Smooth muscle cell of the brain vasculature (primary cell): ENCODE measurements around the gene CYP26C1.
"Not testable (repeated sequence)": the region's sequence is repeated elsewhere in the genome, so short reads cannot be mapped to it uniquely, and the experiment has no call there.

Experiments used
- DNase-seq: peaks from one replicate; pipeline ENCODE4 v3.0.0-alpha.2; 2012; ENCODE audit warnings: low read depth, low spot score

The CYP26C1 gene

GRCh38 chr10:93076871-93077270, 16.3 kb downstream of the CYP26C1 start:
- no peak for DNase-seq

GRCh38 chr10:93077860-93078337, 17.3 kb downstream of the CYP26C1 start:
- DNase-seq = no peak

- DNase-seq = no peak
Observed at GRCh38 chr10:93079663-93080349, 19.2 kb downstream of the CYP26C1 start.

- DNase-seq = no peak
Observed at GRCh38 chr10:93080350-93081046, 19.9 kb downstream of the CYP26C1 start.

DNA sequence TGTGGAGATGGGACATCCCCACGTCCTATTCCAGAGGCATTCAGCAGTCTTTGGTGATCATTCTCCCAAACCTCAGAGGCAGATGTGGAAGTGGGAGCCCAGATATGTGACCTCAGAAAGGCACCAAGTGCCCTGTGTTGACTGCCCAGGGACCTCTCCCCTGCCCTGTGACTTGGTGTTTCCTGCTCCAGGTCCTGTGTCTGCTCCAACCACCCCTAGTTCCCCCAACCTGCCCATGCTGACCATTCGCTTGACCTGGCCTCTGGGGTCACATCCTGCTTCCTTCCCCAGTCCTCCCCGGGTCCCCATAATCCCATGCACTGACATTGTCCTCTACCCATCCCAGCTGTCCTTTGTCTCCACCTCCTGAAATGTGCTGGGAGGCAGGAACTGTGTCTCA, 20.7 kb downstream of the CYP26C1 start:
- no peak for DNase-seq

- peak; percentile 75 for DNase-seq
Observed at GRCh38 chr10:93081834-93082233, 21.2 kb downstream of the CYP26C1 start.

DNA sequence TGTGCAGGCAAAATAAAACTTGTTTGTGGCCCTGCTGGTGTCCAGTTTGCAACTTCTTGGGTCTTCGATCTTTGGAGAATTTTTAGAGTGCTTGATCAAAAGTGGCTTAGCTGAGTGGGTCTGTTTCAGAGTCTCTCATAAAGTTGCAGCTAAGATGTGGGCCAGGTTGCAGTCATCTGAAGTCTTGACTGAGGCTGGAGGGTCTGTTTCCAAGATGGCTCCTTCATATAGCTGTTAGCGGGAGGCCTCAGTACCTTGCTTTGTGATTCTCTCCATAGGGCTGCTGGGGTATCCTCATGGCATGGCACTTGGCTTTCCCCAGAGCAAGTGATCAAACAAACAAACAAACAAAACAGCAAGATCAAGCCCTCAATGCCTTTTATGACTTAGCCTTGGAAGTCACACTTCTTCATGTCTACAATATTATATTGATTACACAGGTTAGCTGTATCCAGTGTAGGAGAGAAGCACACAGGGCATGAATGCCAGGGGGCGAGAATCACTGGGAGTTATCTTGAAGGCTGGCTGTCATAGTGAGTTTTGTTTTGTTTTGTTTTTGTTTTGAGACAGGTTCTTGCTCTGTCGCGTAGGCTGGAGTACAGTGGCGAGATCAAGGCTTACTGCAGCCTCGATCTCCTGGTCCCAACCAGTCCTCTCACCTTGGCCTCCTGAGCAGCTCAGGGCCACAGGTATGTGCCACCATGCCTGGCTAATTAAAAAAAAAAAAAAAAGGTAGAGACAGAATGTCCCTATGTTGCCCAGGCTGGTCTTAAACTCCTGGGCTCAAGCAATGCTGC, 23.3 kb downstream of the CYP26C1 start:
- DNase-seq = no peak

GRCh38 chr10:93085272-93085859, 24.8 kb downstream of the CYP26C1 start:
- no peak for DNase-seq

DNA sequence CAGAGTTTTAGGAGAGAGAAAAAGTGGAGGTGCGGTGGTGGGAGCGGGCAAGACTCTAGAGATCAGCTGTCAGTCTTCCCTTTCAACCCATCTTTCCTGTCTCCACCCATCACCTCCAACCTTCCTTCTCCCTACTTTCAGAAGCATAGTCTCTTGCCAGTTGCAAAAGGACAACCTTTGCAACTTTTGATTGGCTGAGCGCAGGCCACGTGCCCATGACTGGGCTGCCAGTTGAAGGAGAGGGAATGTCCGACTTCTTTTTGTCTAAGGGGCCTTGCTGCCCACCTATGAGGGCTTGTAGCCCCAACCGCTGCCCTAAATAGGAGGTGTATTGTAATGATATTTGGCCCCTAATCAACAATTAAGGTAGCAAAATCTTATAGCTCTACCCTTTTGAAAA, 25.7 kb downstream of the CYP26C1 start:
- no peak for DNase-seq

DNA sequence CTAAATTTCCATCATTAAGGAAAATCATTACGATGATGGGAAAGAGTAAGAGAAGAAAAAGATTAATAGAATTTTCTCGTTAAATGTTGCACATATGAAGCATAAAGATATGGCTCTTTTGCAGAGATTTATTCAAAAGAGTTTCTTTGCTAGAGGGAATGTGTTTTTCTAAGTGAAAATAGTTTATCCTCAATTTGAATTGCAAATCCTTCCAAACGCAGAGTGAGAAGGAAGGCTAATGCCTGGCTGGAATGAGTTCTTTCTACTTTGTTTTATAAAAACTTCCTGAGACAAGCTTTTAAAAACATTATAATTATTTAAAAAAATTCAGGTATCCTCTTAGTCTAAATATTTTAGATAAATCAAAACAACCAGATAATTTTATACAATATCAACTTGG, 27.2 kb downstream of the CYP26C1 start:
- DNase-seq = no peak

DNA sequence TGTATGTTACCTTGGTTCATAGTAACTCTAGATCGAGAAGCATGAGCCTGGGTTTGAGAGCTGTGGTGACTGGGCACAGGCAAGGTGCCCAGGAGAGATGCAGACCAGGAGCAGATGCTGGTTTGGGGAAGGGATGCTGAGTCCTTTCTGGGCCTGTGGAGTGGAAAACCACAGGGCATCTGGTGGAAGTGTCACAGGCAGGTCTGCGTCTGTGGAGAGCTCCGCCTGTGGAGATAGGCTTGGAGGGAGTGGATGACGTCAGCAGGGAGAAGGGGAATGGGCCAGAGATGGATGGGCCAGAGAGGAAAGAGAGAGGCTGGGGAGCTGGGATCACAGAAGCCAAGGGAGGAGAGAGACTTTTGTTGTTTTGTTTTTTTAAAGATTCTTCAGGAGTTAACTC, 27.9 kb downstream of the CYP26C1 start:
- DNase-seq = no peak

- no peak for DNase-seq
Observed at GRCh38 chr10:93090619-93091018, 30.0 kb downstream of the CYP26C1 start.

DNA sequence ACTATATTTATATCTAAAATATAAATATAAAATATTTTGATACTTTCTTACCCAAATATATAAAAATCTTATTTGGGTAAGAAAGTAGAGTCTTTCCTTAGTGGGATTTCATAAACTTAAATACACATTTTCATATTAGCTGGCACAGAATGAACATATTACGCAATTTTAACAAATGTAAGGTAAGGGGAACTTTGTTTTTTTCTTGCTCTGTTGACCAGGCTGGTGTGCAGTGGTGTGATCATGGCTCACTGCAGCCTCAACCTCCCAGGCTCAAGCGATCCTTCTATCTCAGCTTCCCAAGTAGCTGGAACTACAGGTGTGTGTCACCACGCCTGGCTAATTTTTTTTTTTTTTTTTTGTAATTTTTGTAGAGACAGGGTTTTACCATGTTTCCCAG, 31.4 kb downstream of the CYP26C1 start:
- no peak for DNase-seq

DNA sequence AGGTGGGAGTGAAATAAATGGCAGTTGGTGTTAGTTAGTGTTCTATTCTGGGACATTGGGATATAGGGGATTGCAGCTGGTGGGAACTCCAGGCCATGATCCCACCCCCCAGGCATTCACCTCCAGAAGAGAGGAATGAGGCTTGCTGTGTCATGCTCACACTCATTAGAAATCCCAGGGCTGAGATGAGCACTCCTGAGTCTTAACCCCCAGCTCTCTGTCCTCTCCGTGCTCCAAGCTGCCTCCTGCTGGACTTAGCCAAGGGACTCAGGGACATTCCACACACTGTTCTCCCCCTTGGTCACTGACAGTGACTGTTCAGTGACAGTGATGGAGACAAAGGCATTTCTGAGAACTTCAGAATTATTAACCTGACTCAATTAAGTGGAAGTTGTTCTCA, 34.6 kb downstream of the CYP26C1 start:
- no peak for DNase-seq

DNA sequence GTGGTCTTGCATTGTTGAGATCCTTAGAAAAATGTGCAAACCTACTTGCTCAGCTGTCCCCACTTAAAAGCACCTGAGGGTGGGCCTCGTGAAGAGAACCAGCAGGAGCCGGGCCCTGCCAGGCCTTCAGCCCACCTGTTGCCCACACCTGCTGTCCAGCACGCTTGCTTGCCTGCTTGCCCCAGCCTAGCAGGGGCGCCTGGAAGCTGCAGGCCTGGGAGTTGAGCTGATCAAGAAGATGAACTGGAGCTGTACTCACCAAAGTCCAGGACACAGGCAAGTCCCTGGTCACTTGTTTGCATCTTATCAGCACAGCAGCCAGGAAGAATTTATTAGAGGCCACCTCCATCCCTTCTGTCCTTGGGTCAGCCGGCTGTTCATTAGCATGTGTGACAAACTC, 36.3 kb downstream of the CYP26C1 start:
- DNase-seq = no peak

DNA sequence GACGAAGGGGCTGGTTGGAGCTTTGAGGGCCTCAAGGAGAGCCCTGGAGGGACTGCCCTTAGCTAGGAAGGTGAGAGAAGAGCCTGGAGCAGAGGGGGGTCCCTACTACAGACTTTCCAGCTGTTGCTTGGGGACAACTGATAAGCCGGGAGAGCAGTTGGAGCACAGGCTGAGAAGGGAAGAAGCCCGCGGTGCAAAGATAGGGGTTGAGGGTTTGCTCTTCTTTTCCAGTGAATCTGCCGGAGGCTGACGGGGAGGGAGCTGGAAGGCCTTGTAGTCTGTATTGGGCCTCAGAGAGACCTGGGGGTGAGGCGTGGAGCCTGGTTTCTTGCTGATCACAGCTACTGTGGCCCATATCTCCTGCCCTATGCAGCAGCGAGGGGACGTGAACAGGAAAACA, 36.8 kb downstream of the CYP26C1 start:
- DNase-seq = no peak

DNA sequence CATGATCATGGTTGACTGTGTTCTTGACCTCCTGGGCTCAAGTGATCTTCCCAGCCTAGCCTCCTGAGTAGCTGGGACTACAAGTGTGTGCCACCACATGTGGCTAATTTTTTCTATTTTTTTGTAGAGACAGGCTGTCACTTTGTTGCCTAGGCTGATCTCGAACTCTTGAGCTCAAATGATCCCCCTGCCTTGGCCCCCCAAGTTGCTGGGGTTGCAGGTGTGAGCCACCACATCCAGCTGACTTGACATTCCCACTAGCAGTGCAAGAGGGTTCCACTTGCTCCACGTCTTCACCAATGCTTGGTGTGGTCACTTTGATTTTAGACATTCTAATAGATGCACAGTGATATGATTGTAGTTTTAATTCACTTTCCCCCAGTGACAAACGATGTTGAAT, 38.2 kb downstream of the CYP26C1 start:
- no peak for DNase-seq

DNA sequence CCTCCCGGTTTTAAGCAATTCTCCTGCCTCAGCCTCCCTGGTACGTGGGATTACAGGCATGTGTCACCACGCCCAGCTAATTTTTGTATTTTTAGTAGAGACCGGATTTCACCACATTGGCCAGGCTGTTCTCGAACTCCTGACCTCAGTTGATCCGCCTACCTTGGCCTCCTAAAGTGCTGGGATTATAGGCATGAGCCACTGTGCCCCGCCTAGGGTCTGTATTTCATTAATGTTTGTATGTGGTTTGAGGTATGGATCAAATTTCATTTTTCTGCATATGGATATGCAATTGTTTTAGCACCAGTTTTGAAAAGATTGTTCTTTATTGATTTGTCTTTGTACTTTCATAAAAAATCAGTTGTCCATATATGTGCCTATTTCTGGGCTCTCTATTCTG, 39.1 kb downstream of the CYP26C1 start:
- DNase-seq = no peak

GRCh38 chr10:93101148-93101547, 40.5 kb downstream of the CYP26C1 start:
- not testable (repeated sequence) for DNase-seq

DNA sequence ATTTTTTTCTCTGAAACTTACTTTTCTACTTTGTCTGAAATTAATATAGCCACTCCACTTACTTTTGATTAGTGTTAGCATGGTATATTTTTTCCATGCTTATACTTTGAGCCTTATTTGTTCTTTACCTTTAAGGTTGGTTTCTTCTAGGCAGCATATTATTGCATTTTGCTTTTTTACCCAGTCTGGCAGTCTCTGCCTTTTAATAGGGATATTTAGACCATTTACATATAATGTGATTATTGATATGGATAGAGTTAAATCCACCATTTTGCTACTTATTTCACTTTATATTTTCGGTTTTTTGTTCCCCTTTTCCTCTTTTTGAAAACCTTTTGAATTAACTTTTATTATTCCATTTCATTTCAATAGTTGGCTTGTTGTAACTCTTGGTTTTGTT, 43.4 kb downstream of the CYP26C1 start:
- no peak for DNase-seq

DNA sequence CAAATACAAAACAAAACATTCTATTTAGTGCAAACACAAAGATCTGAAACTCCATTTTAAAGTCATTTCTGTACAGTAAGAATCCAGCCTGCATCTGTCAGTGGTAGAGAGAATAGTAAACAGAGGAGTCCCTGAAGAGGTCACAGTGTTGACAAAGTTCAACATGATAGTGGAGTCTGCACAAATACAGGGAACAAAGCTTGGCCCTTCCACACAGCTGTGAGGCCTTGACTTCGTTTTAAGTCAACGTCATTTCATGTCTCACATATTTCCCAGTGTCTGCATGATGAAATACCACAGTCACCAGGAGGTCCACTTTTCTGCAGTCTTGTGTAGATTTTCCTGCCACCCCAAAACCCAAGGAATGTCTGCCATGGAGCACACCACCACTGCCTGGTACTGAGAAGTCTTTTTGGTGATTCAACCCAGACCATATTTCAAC, 46.1 kb downstream of the CYP26C1 start:
- DNase-seq = no peak
